HL-60 (cell line): ENCODE measurements around the gene AEN.

Experiments used
- DNase-seq, 2 experiments: peaks; one replicate each; pipeline ENCODE4 v3.0.0-alpha.2; 2010 to 2020; ENCODE audit warnings: low read depth in 1 of 2, low spot score in 1 of 2
- H3K27ac ChIP-seq: fragments of 250-450 bp; sonication (Bioruptor Pico); replicated peaks from 2 replicates; pipeline ENCODE4 v1.5.1; 2020; ENCODE audit warnings: mild to moderate bottlenecking, moderate library complexity
- H3K27me3 ChIP-seq: fragments of 250-450 bp; sonication (Bioruptor Pico); 2 replicates; pipeline ENCODE4 v1.5.1; 2021; ENCODE audit warnings: mild to moderate bottlenecking, moderate library complexity; ENCODE audit not compliant: insufficient read depth, poor library complexity, severe bottlenecking
- H3K4me3 ChIP-seq: replicated peaks from 2 replicates; pipeline ENCODE4 v1.5.1; 2011; ENCODE audit warnings: mild to moderate bottlenecking, control low read depth, low read length; ENCODE audit not compliant: insufficient read depth
- GABPA ChIP-seq: IDR thresholded peaks from 2 replicates; pipeline ENCODE4 v1.6.1; 2012; ENCODE audit warnings: low read depth
- POLR2AphosphoS5 ChIP-seq: IDR thresholded peaks from 2 replicates; pipeline ENCODE4 v1.6.1; 2012; ENCODE audit warnings: low read depth
- SPI1 ChIP-seq: IDR thresholded peaks from 2 replicates; pipeline ENCODE4 v1.6.1; 2012; ENCODE audit warnings: low read depth, mild to moderate bottlenecking, borderline replicate concordance
- TF ChIP-seq, protein P1 (sequence below): IDR thresholded peaks from 2 replicates; pipeline ENCODE4 v1.6.1; 2012; ENCODE audit warnings: low read depth; ENCODE audit not compliant: insufficient replicate concordance
- TF ChIP-seq, protein P2 (sequence below): IDR thresholded peaks from one replicate; pipeline ENCODE4 v1.5.1; 2011; ENCODE audit warnings: low read length, control low read depth, inconsistent platforms; ENCODE audit not compliant: insufficient read depth

The AEN gene

DNA sequence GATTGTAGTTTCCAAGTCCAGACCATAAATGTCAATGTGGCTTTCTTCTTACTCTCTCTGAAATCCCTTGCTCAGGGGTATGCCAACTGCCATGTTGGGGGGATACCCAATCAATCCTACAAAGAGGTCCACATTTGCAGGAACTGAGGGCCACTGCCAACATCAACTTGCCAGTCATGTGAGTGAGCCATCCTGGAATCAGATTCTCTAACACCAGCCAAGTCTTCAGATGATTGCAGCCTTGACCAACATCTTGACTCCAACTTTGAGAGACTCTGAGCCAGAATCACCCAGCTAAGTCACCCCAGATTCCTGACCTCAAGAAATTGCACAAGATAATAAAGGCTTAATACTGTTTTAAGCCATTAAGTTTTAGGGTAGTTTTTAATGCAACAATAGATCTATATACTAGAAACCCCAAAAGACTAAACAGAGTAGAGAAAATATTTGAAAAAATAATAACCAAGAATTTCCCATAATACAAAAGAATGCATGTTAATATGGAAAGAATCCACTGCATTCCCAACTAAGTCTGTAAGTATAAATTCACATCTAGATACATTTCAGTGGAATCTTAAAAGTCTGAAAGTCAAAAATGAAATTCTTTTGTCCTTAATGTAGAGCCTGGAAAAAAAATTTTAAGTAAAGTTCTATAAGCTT is 40.0 kb downstream of the AEN start:
- Histone ChIP-seq H3K27ac (no peak overlapping the region), H3K27me3 (peaks cover 6% of the 10 kb centered on the region), H3K4me3 (no peak overlapping the region)
- TF ChIP-seq POLR2AphosphoS5 (no peak), GABPA (no peak), SPI1 (no peak)
- TF ChIP-seq, protein P1, sequence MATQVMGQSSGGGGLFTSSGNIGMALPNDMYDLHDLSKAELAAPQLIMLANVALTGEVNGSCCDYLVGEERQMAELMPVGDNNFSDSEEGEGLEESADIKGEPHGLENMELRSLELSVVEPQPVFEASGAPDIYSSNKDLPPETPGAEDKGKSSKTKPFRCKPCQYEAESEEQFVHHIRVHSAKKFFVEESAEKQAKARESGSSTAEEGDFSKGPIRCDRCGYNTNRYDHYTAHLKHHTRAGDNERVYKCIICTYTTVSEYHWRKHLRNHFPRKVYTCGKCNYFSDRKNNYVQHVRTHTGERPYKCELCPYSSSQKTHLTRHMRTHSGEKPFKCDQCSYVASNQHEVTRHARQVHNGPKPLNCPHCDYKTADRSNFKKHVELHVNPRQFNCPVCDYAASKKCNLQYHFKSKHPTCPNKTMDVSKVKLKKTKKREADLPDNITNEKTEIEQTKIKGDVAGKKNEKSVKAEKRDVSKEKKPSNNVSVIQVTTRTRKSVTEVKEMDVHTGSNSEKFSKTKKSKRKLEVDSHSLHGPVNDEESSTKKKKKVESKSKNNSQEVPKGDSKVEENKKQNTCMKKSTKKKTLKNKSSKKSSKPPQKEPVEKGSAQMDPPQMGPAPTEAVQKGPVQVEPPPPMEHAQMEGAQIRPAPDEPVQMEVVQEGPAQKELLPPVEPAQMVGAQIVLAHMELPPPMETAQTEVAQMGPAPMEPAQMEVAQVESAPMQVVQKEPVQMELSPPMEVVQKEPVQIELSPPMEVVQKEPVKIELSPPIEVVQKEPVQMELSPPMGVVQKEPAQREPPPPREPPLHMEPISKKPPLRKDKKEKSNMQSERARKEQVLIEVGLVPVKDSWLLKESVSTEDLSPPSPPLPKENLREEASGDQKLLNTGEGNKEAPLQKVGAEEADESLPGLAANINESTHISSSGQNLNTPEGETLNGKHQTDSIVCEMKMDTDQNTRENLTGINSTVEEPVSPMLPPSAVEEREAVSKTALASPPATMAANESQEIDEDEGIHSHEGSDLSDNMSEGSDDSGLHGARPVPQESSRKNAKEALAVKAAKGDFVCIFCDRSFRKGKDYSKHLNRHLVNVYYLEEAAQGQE: no peak
- TF ChIP-seq, protein P2, sequence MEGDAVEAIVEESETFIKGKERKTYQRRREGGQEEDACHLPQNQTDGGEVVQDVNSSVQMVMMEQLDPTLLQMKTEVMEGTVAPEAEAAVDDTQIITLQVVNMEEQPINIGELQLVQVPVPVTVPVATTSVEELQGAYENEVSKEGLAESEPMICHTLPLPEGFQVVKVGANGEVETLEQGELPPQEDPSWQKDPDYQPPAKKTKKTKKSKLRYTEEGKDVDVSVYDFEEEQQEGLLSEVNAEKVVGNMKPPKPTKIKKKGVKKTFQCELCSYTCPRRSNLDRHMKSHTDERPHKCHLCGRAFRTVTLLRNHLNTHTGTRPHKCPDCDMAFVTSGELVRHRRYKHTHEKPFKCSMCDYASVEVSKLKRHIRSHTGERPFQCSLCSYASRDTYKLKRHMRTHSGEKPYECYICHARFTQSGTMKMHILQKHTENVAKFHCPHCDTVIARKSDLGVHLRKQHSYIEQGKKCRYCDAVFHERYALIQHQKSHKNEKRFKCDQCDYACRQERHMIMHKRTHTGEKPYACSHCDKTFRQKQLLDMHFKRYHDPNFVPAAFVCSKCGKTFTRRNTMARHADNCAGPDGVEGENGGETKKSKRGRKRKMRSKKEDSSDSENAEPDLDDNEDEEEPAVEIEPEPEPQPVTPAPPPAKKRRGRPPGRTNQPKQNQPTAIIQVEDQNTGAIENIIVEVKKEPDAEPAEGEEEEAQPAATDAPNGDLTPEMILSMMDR: no peak
- no peak for DNase-seq

DNA sequence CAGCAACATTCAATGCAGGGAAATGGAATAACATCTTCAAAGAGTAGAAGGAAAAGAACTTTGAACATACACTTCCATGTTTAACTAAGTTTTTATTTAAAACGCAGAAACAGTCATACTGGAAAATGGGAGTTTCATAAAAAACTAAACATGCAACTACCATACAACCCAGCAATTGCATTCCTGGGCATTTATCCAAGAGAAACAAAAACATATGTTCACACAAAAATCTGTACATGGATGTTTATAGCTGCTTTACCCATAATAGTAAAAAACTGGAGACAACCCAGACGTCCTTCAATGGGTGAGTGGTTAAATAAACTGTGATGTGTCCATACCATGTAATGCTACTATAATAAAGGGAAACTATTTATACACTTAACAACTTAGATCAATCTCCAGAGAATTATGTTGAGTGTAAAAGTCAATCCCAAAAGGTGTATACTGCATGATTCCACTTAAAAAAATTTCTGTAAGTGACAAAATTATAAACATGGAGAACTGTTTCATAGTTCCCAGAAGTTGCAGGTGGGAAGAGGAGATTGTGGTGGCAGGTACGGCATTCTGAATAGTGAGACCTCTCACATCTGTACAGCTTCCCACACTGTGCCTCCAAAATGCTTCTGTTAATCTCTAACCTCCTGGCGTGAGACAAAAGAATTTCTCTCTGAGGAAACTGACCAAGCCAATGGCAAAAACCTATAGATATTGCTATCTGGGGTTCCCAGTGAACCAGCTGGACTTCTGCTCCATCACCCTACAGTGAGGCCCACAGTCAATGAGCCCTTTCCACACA is 40.8 kb downstream of the AEN start:
- H3K27ac ChIP-seq: no peak overlapping the region
- peaks cover 6% of the 10 kb centered on the region for H3K27me3 ChIP-seq
- no peak overlapping the region for H3K4me3 ChIP-seq
- TF ChIP-seq GABPA: no peak
- TF ChIP-seq, protein P2: no peak
- TF ChIP-seq, protein P1: no peak
- no peak for DNase-seq

DNA sequence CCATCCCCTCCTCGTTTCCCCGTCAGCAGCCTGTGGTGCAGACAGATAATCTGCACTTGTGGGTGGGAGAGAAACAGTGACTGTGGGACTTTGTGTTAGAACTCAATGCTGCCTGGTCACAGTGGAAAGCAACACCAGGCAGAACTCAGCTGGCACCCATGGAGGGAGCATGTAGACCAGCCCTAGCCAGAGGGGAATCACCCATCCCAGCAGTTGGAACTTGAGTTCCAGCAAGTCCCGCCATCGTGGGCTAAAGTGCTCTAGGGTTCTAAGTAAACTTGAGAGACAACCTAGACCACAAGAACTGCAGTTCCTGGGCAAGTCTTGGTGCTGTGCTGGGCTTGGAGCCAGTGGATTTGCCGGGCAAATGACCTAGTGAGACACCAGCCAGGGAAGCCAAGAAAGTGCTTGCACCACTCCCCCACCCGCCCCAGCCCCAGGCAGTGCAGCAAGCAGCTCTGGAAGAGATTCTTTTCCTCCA is 42.0 kb downstream of the AEN start:
- TF ChIP-seq, protein P1: no peak
- TF ChIP-seq, protein P2: no peak
- TF ChIP-seq GABPA (no peak), POLR2AphosphoS5 (no peak), SPI1 (no peak)
- DNase-seq: no peak
- Histone ChIP-seq H3K27me3 (peaks cover 6% of the 10 kb centered on the region), H3K27ac (no peak overlapping the region), H3K4me3 (no peak overlapping the region)
